DOHH2 (cell line): ENCODE data around the gene CCDC171.
"Not testable (repeated sequence)": the region's sequence is repeated elsewhere in the genome, so short reads cannot be mapped to it uniquely, and the experiment has no call there.

Experiments
- EZH2phosphoT487 ChIP-seq: fragments of 200-600 bp; sonication (generic); IDR thresholded peaks from 2 replicates; pipeline ENCODE4 v1.6.1; 2017; ENCODE audit warnings: borderline replicate concordance, mild to moderate bottlenecking, antibody characterized with exemption, low read length, moderate library complexity, mixed read lengths
- TF ChIP-seq, protein P1 (sequence below): fragments of 200-600 bp; sonication (generic); IDR thresholded peaks from one replicate; pipeline ENCODE4 v1.5.1; 2014; ENCODE audit warnings: antibody characterized with exemption, mild to moderate bottlenecking, low read depth, low read length; ENCODE audit not compliant: poor library complexity, severe bottlenecking

DNA sequence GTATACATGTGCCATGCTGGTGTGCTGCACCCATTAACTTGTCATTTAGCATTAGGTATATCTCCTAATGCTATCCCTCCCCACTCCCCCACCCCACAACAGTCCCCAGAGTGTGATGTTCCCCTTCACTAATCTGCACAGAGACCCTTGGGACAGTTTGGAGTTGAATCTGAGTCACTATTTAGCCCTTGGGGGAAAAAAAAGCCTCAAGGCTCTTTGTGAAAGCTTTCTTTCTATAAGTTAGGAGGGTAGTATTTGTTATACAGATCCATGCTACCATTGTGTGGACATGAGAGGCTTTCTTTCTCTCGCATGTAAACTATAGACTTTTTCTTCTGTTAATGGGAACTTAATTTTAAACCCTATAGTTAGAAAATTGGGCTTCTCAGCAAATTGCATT lies 40.1 kb downstream of the CCDC171 start:
- TF ChIP-seq, protein P1, sequence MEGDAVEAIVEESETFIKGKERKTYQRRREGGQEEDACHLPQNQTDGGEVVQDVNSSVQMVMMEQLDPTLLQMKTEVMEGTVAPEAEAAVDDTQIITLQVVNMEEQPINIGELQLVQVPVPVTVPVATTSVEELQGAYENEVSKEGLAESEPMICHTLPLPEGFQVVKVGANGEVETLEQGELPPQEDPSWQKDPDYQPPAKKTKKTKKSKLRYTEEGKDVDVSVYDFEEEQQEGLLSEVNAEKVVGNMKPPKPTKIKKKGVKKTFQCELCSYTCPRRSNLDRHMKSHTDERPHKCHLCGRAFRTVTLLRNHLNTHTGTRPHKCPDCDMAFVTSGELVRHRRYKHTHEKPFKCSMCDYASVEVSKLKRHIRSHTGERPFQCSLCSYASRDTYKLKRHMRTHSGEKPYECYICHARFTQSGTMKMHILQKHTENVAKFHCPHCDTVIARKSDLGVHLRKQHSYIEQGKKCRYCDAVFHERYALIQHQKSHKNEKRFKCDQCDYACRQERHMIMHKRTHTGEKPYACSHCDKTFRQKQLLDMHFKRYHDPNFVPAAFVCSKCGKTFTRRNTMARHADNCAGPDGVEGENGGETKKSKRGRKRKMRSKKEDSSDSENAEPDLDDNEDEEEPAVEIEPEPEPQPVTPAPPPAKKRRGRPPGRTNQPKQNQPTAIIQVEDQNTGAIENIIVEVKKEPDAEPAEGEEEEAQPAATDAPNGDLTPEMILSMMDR = not testable (repeated sequence)
- not testable (repeated sequence) for TF ChIP-seq EZH2phosphoT487
